Skin of body (tissue), 2 donors: ENCODE measurements around the gene PIM1. TPM values are rescaled to one million over a fixed set of nuclear protein-coding genes. Genes with fewer than 3 reads are reported as not detected.

Experiments used
- DNase-seq: peaks from one replicate; lab custom pipeline; 2025; lab: John Stamatoyannopoulos, UW
- total RNA-seq: library from RNA; depleted of rRNA; stranded (reverse); fragments of >200 nt; gene quantifications from one replicate; pipeline ENCODE4 v1.2.3, GENCODE V29; 2014

The PIM1 gene
- total RNA-seq, 1 donor from 2014 or later: 38.3 TPM

DNA sequence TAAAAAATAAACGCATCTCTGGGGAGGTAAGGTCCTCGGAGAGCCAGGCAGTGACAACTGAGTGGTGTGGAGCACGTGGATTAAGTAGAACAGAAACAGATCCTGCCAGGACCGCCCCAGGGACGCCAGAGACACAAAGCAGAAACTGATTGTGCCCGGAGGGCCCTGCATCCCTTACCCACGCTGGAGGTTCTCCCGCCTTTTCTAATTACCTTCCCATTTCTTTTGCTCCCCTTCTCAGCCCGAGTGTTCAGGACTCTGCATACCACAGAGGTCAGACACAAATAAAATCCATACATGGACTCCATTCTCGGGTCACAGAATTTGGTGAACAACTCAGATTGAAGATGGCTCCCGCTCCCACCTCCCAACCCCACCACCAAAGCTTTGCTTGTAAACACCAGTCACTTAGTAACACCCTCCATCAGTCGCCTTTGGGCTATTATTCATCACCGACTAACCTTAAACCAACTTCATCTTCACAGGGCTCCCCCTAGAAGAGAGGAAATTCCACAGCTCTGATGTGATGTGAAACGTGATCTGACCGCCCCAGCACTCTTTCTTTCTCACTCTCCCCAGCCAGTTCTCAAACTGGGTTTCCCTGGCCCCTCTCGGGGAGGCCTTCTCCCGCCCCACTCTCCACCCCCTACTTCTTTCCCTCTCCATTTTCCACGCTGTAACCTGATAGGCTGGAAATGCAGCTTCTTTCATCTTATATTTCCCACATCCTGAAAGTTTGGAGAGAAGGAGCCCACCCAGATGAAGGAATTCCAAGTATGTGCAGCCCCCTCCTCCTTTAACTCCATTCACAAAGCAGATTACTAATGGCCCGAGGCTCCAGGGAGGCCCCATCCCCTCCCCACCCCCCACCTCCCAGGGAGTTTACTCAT, 32.5 kb upstream of the PIM1 start:
- DNase-seq: peak; percentile 82

DNA sequence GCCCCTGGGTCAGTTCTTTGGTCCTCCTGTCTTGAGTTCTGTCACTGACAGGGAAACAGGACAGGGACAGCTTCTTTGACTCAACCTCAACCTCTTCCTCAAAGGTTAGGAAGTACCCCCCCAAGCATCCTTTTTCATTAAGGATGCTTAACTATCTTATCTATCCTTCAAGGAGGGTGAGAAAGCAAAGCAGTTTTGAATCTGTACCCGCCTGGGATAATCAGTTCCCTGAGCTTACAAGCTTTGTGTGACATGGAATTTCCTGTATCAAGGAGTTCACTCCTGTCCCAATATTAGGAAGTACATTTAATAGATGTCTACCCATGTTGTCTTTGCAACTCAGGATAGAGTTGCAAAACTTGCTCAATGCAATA, 31.1 kb upstream of the PIM1 start:
- DNase-seq: no peak

DNA sequence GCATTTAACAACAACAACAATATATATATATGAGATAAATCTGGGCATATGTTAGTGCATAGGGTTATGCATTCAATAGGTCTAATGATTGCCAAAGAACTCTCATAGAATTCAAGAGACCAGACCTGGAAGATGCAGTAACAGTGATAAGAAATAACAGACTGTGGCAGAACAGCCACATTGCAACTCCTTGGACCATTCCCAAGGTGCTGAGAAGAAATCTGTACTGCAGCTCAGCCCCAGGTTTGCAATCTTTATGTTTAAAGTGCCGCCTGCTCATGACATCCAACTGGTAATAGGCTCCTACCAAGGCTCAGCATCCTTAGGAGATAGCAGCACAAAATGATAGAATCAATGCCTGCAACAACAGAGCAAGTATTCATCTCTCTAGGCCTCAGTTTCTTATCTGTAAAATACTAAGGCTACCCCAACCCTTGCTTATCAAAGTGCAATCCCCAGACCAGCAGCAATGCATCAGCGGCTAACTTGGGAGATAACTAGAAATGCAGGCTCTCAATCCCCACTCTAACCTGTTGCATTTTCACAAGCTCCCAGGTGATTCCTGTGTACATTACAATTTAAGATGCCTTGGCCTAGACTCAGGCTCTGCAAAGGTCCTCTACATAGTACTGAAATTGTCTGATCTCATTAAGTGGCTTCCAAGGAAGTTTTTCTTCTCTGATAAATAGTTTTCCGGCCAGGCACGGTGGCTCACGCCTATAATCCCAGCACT, 30.6 kb upstream of the PIM1 start:
- DNase-seq: no peak

- no peak for DNase-seq
These were observed 29.8 kb upstream of the PIM1 start for GRCh38 chr6:37140145-37140544.

GRCh38 chr6:37141281-37142049, 28.5 kb upstream of the PIM1 start:
- peak; percentile 74 for DNase-seq

- no peak for DNase-seq
These were observed 27.8 kb upstream of the PIM1 start for GRCh38 chr6:37142050-37142614.

DNA sequence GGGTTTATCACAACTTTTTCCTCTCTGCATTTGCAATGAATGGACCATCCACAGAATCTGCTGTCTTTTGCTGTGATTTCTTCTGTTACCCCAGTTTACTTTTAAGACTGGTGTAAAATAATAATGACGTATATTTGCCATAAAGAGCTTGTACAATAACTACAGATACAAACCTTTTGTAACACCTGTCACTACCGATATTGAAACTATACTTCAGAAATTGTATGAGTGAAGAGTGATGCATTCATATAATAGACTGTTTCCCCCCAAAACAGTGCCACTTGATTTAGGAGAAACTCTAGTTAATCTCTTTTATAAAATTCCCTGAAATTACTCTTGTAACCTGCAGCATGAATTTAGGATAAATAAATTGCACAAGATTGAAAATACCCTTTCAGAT, 26.4 kb upstream of the PIM1 start:
- no peak for DNase-seq

- no peak for DNase-seq
These were observed 24.5 kb upstream of the PIM1 start for GRCh38 chr6:37145443-37145842.

DNA sequence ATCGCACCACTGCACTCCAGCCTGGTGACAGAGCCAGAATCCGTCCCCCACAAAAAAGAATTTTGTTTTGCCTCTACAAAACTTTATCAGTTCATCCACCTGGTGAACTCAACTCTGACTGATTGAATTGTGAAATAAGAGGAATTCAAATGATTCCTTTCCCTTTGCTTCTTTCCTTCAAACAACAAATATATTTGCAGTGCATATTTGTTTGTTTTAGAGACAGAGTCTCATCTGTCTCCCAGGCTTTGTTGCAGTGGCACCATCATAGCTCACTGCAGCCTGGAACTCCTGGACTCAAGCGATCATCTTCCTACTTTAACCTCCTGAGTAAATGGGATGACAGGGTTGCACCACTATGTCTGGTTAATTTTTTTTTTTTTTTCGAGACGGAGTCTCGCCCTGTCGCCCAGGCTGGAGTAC, 23.2 kb upstream of the PIM1 start:
- DNase-seq: no peak

- DNase-seq: no peak
These were observed 20.2 kb upstream of the PIM1 start for GRCh38 chr6:37149745-37150144.

- no peak for DNase-seq
These were observed 19.6 kb upstream of the PIM1 start for GRCh38 chr6:37150314-37150713.

- DNase-seq: no peak
These were observed 14.3 kb upstream of the PIM1 start for GRCh38 chr6:37155394-37156312.

- no peak for DNase-seq
These were observed 11.4 kb upstream of the PIM1 start for GRCh38 chr6:37158508-37158907.

DNA sequence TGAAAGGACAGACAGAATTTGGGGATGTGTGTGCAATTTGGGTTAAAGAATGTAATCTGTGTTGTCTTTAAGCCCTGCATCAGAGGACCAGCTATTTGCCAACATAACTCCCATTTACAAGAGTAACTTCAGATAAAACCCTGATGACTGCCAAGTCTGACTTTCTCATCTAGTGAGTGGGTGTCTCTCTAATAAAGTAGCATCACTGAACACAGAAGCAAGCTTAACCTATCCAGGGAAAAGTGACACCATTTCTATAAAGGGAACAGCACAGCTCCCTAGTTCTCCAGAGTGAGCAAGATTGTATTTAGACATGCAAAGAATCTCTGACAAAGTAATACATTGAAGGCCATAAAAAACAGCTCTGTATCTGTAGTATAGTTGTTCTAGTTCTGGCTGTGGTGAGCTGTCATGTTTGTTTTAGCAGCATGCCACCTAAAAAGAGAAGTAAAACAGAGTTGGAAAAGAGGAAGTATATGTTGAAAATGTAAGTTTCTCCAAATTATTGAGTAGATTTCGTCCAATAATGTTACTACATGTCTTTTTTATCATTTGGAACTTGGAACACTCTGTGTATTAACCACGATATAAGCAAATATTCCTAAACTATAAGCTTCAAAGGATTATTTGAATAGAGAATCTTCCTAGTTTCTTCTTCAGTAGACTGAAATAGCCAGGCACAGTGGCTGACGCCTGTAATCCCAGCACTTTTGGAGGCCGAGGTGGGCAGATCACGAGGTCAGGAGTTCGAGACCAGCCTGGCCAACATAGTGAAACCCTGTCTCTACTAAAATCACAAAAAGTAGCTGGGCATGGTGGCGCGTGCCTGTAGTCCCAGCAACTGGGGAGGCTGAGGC, 8.8 kb upstream of the PIM1 start:
- no peak for DNase-seq

GRCh38 chr6:37162740-37163139, 7.2 kb upstream of the PIM1 start:
- no peak for DNase-seq

GRCh38 chr6:37168163-37168758, 1.7 kb upstream of the PIM1 start:
- DNase-seq: no peak

DNA sequence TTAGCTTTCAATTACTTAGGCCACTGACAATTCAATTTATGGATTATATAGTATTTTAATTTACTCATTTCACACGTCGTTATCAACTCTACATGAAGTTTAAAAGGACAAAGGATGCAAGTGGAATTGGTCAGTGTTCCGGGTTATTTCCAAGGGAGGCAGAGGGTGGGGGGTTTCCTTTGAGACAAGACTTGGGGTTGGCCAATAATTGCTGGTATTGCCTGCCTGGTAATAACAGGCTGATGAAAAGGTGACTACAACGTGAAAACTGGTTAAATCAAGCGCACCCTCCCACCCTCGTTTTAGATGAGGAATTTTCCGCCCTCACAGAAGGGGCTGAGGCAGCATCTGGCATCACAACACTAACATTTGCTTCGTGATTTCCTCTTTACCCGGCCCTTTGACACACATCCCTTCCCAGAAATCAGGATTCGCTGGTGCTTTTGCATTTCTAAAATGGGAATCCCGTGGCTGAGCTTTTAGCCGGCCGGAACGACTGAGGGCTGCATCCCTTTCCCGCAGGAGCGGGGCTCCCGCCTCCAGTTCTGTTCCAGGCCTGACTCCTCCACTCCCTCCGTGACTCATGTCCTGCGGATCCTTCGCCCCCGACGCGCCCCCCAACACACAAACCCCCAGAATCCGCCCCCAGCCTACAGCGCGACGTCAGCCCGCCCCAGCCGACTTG, 999 bp upstream of the PIM1 start:
- DNase-seq: peak; percentile 90
